ENCODE measurements around the gene ARHGEF7.

The ARHGEF7 gene

DNA sequence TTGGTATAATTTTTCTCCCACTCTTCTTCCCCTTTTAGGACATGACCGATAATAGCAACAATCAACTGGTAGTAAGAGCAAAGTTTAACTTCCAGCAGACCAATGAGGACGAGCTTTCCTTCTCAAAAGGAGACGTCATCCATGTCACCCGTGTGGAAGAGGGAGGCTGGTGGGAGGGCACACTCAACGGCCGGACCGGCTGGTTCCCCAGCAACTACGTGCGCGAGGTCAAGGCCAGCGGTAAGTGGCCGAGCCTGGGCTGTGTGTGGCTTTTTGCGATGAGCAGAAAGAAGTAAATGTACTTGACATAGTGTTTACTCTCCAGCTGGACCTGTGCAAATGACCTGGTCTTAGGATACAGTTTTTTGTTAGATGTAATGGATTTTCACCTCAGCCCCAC is 102.5 kb downstream of the ARHGEF7 start:
- H3K9ac ChIP-seq (ENCODE audit: low read length), result no peak overlapping the region
- peaks cover 61% of the 10 kb centered on the region for H3K79me2 ChIP-seq (ENCODE audit: insufficient read depth, low read length)
- no peak overlapping the region for H3K4me2 ChIP-seq (ENCODE audit: low read length)
- no peak for TF ChIP-seq EZH2 (IDR thresholded peaks at IDR 0.05; ENCODE audit: borderline replicate concordance, low read length)
- TF ChIP-seq, protein P1, sequence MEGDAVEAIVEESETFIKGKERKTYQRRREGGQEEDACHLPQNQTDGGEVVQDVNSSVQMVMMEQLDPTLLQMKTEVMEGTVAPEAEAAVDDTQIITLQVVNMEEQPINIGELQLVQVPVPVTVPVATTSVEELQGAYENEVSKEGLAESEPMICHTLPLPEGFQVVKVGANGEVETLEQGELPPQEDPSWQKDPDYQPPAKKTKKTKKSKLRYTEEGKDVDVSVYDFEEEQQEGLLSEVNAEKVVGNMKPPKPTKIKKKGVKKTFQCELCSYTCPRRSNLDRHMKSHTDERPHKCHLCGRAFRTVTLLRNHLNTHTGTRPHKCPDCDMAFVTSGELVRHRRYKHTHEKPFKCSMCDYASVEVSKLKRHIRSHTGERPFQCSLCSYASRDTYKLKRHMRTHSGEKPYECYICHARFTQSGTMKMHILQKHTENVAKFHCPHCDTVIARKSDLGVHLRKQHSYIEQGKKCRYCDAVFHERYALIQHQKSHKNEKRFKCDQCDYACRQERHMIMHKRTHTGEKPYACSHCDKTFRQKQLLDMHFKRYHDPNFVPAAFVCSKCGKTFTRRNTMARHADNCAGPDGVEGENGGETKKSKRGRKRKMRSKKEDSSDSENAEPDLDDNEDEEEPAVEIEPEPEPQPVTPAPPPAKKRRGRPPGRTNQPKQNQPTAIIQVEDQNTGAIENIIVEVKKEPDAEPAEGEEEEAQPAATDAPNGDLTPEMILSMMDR (IDR thresholded peaks at IDR 0.05; ENCODE audit: low read length), result no peak
- no peak overlapping the region for H2AFZ ChIP-seq (ENCODE audit: low read length)
- H3K36me3 ChIP-seq (ENCODE audit: insufficient read depth, low read length), result peaks cover 54% of the 10 kb centered on the region
- no peaks in the 10 kb centered on the region for H4K20me1 ChIP-seq (ENCODE audit: insufficient read depth, low read length)
- H3K4me1 ChIP-seq (ENCODE audit: insufficient read depth, low read length, severe bottlenecking), result peaks cover 45% of the 10 kb centered on the region
- H3F3A ChIP-seq (ENCODE audit: insufficient read depth, low read length), result no peaks in the 10 kb centered on the region
- no peaks in the 10 kb centered on the region for H3K9me2 ChIP-seq (ENCODE audit: low read depth, low read length)
- H3K27me3 ChIP-seq (ENCODE audit: insufficient read depth, low read length), result no peaks in the 10 kb centered on the region
- no peak overlapping the region for H3K27ac ChIP-seq (ENCODE audit: low read depth, low read length, poor library complexity, severe bottlenecking)
- H3K4me3 ChIP-seq (ENCODE audit: low read depth, low read length, poor library complexity, severe bottlenecking), result no peak overlapping the region
- H3K9me3 ChIP-seq (ENCODE audit: low read length), result no peaks in the 10 kb centered on the region

DNA sequence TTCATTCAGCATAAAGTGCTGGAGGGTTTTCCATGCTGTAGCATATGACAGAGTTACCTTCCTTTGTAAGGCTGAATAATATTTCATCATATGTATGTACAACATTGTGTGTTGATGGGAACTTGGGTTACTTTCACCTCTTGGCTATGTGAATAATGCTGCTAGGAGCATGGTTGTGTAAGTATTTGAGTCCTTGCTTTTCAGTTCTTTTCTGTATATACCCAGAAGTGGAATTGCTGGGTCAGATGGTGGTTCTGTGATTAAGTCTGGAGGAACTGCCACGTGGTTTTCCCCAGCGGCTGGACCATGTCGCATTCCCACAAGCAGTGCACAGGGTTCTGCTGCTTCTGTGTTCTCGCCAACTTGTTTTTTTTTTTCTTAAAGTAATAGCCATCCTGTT is 104.2 kb downstream of the ARHGEF7 start:
- H3K79me2 ChIP-seq (ENCODE audit: insufficient read depth, low read length), result peaks cover 63% of the 10 kb centered on the region
- no peaks in the 10 kb centered on the region for H4K20me1 ChIP-seq (ENCODE audit: insufficient read depth, low read length)
- no peak overlapping the region for H3K27ac ChIP-seq (ENCODE audit: low read depth, low read length, poor library complexity, severe bottlenecking)

DNA sequence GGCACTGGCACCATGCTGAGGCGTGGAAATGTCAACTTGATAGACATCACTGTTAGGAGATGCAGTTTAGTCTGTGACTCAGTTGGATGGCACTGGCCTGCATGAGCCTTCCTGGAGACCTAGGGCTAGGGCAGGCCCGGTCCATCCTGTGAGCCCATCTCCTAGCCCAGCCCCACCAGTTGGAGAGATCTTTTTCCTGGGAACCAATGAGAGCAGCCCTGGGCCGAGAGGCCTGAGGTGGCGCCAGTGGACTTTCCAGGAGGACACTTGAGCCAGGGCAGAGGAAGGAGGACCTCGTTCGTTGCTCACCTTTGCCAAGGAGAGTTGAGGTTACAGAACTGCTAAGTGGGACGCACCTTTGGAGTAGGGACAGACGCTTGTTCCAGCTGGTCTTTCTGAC is 104.8 kb downstream of the ARHGEF7 start:
- H3K9me3 ChIP-seq (ENCODE audit: low read length), result no peaks in the 10 kb centered on the region
- H3K79me2 ChIP-seq (ENCODE audit: insufficient read depth, low read length), result peaks cover 68% of the 10 kb centered on the region
- peaks cover 22% of the 10 kb centered on the region for H3K4me1 ChIP-seq (ENCODE audit: insufficient read depth, low read length, severe bottlenecking)
- no peak overlapping the region for H3K9ac ChIP-seq (ENCODE audit: low read length)
- no peaks in the 10 kb centered on the region for H3F3A ChIP-seq (ENCODE audit: insufficient read depth, low read length)
- no peak for TF ChIP-seq EZH2 (IDR thresholded peaks at IDR 0.05; ENCODE audit: borderline replicate concordance, low read length)
- TF ChIP-seq, protein P1 (IDR thresholded peaks at IDR 0.05; ENCODE audit: low read length), result no peak
- H3K27ac ChIP-seq (ENCODE audit: low read depth, low read length, poor library complexity, severe bottlenecking), result no peak overlapping the region
- H4K20me1 ChIP-seq (ENCODE audit: insufficient read depth, low read length), result no peaks in the 10 kb centered on the region
- no peak overlapping the region for H2AFZ ChIP-seq (ENCODE audit: low read length)
- H3K36me3 ChIP-seq (ENCODE audit: insufficient read depth, low read length), result peaks cover 52% of the 10 kb centered on the region
- H3K4me3 ChIP-seq (ENCODE audit: low read depth, low read length, poor library complexity, severe bottlenecking), result no peak overlapping the region
- H3K27me3 ChIP-seq (ENCODE audit: insufficient read depth, low read length), result no peaks in the 10 kb centered on the region
- no peak overlapping the region for H3K4me2 ChIP-seq (ENCODE audit: low read length)
- H3K9me2 ChIP-seq (ENCODE audit: low read depth, low read length), result no peaks in the 10 kb centered on the region

More for the DNA sequence above, 104.2 kb downstream of the ARHGEF7 start:
- H3K9me2 ChIP-seq (ENCODE audit: low read depth, low read length), result no peaks in the 10 kb centered on the region
- H3K4me3 ChIP-seq (ENCODE audit: low read depth, low read length, poor library complexity, severe bottlenecking), result no peak overlapping the region
- H2AFZ ChIP-seq (ENCODE audit: low read length), result no peak overlapping the region
- no peaks in the 10 kb centered on the region for H3K27me3 ChIP-seq (ENCODE audit: insufficient read depth, low read length)
- no peaks in the 10 kb centered on the region for H3K9me3 ChIP-seq (ENCODE audit: low read length)
- H3K4me2 ChIP-seq (ENCODE audit: low read length), result no peak overlapping the region
- H3F3A ChIP-seq (ENCODE audit: insufficient read depth, low read length), result no peaks in the 10 kb centered on the region
- no peak for TF ChIP-seq EZH2 (IDR thresholded peaks at IDR 0.05; ENCODE audit: borderline replicate concordance, low read length)
- TF ChIP-seq, protein P1 (IDR thresholded peaks at IDR 0.05; ENCODE audit: low read length), result no peak
- peaks cover 29% of the 10 kb centered on the region for H3K4me1 ChIP-seq (ENCODE audit: insufficient read depth, low read length, severe bottlenecking)
- H3K36me3 ChIP-seq (ENCODE audit: insufficient read depth, low read length), result peaks cover 45% of the 10 kb centered on the region
- H3K9ac ChIP-seq (ENCODE audit: low read length), result no peak overlapping the region
